Inferior parietal cortex (tissue), 1 donor: ENCODE results near the gene MACO1.
"Not testable (repeated sequence)": the region's sequence is repeated elsewhere in the genome, so short reads cannot be mapped to it uniquely, and the experiment has no call there.

Experiments used
- DNase-seq: peaks from one replicate; pipeline ENCODE4 v3.0.0-alpha.2; 2016; ENCODE audit errors: extremely low spot score

MACO1 gene

DNA sequence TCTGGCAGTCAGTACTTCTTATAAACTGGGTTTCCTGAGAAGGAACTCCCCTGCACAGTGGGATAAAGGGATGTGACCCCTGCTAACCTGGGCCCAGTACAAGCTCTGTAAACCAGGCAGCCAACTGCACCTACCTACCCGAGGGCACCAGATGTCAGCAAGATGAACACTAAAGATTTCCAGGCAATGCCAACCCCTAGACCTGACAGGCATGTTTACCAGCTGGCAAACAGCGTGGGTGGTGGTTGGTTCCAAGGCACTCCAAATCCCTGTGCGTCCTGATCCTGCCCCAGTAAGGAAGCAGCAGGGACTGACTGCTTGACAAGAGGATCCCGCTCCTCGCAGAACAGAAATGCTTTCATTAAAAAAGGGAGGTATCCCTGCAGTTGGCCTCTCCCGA is 7.5 kb upstream of the MACO1 start:
- not testable (repeated sequence) for DNase-seq

GRCh38 chr1:25425098-25426085 is 5.3 kb upstream of the MACO1 start:
- DNase-seq = no peak

GRCh38 chr1:25427696-25428095 is 3.0 kb upstream of the MACO1 start:
- no peak for DNase-seq

DNA sequence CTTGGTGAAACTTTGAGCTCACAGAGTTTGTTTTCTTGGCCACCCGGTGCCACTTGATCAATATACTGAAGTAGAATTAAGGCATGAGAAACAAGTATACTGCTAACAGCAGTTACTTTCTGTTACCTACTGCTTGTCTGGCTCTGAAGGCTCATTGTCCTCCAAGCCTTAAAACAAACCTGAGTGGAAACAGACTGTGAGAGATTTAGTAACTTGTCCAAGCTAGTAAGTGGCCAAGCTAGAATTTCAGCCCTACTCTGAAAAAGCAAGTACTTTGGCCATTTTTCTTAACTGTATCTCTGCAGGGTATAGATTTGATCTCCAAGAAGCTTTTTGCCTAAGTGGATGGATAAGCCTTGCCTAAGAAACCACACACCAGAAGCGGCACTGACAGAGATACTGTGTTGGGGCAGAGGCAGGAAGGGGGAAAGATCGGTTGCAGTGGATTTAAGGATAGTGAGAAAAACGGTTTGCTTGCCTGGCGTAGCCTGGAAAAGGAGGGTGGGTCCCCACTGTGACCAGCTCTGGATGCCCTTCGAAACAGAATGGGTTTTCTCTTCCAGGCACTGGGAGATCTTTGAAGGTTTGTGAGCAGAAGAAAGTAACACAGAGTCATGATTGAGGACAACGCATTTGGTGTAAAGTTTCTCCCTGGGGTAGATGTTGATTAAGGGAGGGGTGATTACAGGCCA is 2.1 kb upstream of the MACO1 start:
- no peak for DNase-seq

DNA sequence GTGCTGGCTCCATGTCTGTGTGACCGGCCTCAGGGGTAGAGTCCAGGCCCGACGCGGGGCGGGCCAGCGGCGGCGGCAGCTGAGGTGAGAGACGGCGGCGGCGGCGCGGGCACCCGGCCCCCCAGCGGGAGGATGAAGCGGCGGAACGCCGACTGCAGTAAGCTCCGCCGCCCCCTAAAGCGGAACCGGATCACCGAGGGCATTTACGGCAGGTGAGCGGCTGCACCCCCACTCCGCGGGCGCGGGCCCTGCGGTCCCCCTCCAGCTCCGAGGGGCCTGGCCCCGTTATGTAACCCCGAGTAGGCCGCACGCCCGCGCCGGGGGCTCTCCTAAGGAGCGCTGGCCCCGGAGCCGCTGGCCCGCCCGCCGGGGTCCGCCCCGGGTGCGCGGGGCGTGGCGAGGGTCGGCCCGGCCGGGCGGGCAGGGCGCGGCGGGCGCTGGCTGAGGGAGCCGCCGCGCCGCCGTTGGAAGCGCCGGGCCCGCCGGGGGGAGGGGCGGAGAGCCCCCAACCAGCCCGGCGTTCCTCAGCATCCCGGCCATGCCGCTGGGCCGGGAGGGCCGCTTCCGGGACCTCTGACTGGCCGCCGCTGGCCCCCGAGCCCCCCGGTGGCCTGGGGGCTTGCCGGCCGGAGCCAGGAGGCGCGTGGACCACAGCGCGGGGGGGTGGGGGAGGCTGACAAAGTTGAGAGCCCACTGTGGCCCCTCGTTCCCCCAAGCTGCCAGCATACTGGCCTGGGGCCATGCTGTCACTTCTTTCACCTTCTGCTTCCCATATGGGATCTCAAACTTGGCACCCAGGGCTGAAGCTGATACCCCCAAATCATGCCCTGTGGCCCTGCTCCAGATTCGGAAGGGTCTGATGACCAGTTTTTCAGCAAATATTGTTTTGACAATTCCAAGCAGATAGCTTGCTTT is 527 bp downstream of the MACO1 start:
- no peak for DNase-seq

DNA sequence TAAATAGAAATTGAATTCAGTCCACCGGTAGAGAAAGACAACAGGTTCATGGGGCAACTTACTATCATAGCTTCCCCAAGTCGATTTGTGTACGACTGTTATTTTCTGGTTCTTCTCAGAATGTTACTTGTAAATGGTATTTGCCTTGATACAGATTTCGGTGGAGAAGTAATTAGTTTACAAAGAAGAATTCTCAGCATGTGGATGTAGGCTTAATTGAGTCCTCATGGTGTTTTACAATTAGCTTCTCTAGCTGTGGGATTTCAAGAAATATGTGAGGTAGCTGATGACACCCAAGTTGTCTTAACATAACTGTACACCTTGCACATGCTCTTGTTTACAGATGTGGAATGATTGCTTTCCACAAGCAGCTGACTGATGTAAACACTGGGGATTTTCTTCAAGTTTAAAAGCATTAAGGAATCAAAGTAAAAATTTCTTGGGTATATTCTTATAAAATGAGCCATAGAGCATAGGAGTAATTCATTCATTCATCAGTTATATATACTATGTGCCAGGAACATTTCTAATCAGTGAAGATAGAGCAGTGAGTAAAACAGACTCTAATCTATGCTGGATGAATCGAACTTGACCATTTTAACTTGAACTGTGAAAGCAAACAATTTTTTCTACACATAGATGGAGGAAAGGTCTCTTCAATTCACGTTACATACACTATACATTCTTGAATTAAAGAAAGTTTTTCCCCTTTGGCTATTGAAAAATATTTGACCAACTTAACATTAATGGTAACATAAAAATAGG is 1.4 kb downstream of the MACO1 start:
- DNase-seq = peak; percentile 37

- peak; percentile 22 for DNase-seq
Measured at GRCh38 chr1:25432749-25433388, 2.2 kb downstream of the MACO1 start.

- DNase-seq = peak; percentile 39
Measured at GRCh38 chr1:25433389-25434186, 2.9 kb downstream of the MACO1 start.

DNA sequence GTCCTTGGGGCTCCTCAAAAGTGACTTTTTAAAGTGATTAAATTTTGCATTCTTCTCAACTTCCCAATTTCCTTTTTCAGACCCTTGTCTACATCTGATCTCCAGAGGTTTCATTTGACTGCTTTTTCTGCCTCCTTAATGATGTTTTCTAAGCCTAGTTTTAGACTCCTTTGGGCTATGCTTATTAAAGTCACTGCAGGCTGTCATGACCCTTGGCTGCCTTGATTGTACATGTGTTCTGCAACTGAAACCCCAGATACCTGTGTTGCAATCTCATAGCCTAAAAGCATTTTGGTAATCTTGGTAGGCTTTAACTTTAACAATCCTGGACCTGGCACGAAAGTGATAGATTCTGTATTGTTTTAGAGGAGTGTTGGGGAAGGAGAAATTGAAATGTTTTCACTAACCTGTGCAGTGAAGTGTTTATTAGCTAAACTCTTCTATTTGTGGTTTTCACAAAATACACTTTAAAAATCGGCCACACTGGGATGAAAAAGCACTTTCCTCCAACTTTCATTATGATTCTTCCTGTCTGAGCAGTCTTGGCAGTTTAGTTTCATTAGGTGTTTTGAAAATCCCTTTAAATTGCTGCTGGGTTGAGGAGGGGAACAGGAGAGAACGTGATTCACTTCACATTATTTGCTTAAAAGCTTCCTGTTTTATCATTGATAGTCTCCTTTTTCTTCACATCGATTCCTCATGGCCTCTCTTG is 4.9 kb downstream of the MACO1 start:
- no peak for DNase-seq

DNA sequence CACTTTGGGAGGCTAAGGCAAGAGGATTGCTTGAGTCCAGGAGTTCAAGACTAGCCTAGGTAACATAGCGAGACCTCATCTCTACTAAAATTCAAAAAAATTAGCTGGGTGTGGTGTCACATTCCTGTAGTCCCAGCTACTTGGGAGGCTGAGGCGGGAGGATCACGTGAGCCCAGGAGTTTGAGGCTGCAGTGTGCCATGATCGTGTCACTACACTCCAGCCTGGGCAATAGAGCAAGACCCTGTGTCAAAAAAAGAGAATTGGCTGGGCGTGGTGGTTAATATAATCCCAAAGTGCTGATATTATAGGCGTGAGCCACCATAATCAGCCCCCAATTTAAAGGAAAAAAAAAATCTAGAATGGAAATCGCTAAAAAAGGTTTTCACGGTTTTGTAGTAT is 7.0 kb downstream of the MACO1 start:
- DNase-seq = no peak

- DNase-seq = no peak
Measured at GRCh38 chr1:25439287-25439686, 8.6 kb downstream of the MACO1 start.

DNA sequence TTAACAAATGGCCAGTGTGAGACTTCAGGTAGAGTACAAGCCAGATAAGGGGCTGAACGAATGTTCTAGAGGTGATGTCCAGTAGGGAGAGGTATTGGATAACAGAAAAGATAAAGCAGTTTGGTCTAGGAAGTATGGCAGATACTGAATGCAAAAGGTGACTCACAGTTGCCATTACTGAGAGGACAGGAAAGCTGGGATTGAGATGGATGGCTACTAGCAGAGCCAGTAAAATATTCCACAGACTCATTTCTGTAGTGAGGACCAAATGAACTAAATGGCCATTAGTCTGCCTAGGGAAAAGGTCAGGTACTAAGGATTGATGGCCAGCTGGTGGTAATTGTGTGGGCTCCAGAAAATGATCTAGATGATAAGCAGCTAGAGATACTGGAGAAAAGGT is 11.5 kb downstream of the MACO1 start:
- no peak for DNase-seq

DNA sequence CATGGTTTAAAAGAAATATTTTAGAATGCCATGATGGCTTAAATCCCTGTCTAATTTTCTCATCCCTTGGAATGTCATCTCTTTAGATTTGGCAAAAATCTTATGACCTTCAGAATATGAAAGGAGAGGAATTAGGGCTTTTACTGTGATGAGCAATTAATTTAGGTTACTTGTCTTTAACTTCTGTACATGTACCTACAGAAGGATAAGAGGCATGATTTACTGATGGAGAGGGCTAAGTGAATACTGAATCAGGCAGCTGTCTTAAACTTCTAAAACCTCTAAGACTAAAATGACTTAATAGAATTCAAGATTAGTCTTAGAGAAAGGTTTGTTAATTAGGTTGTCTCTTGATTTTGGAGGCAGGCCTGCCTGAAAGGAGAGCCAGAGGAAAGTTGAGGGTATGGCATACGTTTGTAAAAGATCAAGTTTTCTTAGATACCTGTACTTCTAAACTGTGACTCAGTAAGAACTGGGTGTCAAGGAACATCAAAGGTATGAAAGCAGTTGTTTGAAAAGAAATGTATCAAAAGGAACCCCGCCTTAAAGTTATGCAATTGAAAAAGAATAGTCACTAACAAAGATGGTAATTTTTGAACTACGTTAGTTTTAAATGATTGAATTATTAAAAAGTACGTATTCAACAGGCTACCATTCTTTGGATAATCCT is 12.5 kb downstream of the MACO1 start:
- DNase-seq = no peak

DNA sequence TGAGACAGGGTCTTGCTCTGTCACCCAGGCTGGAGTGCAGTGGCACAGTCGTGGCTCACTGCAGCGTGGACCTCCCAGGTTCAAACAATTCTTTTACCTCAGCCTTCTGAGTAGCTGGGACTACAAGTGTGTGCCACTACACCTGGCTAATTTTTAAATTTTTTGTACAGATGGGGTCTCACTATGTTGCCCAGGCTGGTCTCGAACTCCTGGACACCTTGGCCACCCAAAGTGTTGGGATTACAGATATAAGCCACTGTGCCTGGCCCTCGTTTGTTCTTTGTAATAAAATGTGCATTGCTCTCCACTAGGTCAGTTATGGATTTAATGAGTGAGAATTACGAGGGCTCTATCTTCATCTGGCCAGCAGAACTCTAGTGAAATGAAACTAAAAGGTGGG is 13.9 kb downstream of the MACO1 start:
- not testable (repeated sequence) for DNase-seq

DNA sequence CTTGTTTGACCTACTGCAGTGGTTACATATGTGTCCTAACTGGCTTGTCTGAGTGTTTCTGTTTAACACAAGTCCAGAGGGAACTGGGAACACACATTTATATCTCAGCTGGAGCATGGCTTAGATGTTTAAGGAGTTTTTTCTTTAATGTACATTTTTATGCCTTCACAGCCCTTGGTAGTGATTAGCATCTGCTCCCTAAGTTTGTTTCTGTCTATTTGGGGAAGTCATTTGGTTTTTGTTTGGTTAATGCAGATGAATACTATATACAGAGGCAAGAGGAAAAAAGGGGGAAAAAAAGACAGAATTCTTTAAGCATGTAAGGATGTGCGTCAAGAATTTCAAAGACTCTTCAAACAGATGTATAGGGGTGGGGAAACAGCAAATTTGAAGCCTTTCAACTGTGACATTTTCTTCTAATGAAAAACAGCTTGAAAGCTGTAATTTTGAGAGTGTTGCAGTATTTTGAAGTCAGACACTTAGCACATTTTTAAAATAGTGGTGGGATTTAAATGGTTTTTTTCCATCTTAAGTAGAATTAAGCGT is 15.4 kb downstream of the MACO1 start:
- no peak for DNase-seq

GRCh38 chr1:25447547-25447946 is 16.9 kb downstream of the MACO1 start:
- DNase-seq = no peak

- no peak for DNase-seq
Measured at GRCh38 chr1:25450891-25451290, 20.2 kb downstream of the MACO1 start.

- DNase-seq = no peak
Measured at GRCh38 chr1:25451908-25452307, 21.2 kb downstream of the MACO1 start.
